HG03196 (cell line): ENCODE results near the gene KCNC4.

Experiments
- ATAC-seq: cut with Tn5 transposase; IDR thresholded peaks from one replicate; pipeline ENCODE4 v1.9.1; 2021; ENCODE audit not compliant: unreplicated experiment

KCNC4 gene

GRCh38 chr1:110209715-110210603 is at the start of gene KCNC4:
TSS of gene KCNC4 (plus strand) at chr1:110210314. CDS start at chr1:110211500, 1,186 bp downstream.
- peak; percentile 80 for ATAC-seq

DNA sequence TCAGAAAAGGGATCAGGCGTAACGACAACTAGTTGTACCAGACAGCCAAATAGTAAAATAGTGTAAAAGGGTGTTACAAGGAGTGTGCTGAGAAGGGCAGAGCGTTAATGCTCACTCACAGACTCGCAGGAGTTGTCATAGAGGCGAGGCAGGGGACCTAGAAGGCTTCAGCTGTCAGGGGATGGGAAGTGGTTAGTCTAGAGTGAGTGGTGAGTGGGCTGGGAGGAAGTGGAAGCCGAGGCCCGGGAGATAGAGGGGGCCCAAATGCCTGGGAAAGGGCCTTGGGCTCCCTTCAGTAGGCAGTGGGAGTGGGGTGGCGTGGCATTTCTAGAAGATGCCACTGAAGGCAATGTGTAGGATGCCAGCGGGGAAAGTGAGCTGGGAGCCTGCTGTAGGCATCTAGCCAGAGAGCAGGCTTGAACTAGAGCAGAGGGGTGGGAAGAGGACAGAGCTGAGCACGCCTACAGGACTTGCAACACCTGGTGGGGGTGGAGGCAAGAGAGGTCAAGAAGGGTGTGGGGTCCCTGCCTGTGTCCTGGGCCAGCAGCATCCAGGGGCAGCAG is 49.5 kb upstream of the KCNC4 start:
- no peak for ATAC-seq

GRCh38 chr1:110161165-110161564 is 48.9 kb upstream of the KCNC4 start:
- ATAC-seq, result no peak

- ATAC-seq, result no peak
These were observed 48.3 kb upstream of the KCNC4 start for GRCh38 chr1:110161849-110162248.

DNA sequence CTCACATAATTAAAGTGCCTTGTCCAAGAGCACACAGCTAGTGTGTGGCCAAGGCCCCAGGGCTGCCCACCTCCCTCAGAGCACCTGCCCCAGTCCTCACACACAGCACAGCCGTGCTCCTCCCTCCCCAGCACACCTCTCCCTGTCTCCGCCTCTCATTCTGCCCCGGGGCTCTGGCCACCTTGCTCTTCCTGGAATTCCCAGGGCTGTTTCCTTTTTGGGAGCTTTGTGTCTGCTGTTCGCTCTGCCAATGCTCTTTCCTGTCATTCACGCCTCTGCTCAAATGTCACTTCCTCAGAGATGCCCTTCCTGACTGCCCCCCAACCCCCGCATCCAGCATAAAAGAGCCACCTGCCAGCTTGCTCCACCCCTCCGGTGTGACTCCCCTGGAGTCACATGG is 46.5 kb upstream of the KCNC4 start:
- no peak for ATAC-seq

DNA sequence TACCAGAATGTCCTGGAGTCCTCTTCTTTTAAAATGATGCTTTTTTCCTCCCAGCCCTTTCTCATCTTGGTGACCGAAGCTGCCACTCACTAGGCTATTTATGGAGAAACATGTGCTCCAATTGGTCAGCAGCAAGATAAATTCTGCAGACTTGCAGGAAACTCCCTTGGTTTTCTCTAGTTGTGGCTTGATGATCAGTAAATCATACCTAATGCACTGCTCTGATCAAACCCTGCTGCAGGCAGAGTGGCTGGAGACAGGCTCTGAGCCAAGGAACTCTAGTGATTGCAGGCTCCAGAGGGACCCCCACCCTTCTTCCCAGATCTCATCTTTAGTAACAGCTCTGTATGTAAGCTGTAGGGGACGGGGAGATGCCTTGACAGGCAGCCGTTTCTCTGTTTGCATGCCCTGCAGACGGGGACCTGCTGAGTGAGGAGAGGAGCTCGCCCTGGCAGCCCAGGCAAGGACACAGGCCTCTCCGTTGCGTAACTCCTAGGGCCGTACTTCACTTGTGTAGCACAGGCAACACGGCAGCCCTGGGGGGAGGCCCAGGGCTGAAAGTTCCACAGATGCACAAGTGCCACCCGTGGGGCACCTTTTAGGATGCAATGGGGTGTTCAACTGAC is 45.3 kb upstream of the KCNC4 start:
- ATAC-seq, result no peak

DNA sequence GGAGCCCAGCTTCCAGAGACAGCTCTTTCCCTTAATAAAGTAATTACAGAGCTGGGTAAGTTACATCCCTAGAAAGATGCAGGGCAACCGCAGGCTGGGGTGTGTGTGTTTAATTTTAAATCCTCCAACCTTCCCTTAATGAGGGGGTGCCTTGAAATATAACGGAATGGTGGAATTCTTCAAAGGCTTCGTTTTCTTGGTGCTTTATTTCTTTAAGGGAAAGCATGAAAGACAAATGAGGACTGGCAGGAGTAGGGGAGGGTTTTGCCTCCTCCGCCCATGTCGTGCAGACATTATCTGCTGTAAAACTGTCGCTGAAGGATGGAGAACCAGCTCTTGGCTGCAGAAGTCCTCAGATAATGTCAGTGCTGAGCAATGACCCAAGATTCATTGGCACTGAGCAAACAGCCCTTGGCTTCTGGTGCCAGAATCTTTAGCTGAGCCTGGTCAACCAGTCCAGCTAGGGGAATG is 44.3 kb upstream of the KCNC4 start:
- ATAC-seq, result no peak

- no peak for ATAC-seq
These were observed 43.3 kb upstream of the KCNC4 start for GRCh38 chr1:110166861-110167260.

DNA sequence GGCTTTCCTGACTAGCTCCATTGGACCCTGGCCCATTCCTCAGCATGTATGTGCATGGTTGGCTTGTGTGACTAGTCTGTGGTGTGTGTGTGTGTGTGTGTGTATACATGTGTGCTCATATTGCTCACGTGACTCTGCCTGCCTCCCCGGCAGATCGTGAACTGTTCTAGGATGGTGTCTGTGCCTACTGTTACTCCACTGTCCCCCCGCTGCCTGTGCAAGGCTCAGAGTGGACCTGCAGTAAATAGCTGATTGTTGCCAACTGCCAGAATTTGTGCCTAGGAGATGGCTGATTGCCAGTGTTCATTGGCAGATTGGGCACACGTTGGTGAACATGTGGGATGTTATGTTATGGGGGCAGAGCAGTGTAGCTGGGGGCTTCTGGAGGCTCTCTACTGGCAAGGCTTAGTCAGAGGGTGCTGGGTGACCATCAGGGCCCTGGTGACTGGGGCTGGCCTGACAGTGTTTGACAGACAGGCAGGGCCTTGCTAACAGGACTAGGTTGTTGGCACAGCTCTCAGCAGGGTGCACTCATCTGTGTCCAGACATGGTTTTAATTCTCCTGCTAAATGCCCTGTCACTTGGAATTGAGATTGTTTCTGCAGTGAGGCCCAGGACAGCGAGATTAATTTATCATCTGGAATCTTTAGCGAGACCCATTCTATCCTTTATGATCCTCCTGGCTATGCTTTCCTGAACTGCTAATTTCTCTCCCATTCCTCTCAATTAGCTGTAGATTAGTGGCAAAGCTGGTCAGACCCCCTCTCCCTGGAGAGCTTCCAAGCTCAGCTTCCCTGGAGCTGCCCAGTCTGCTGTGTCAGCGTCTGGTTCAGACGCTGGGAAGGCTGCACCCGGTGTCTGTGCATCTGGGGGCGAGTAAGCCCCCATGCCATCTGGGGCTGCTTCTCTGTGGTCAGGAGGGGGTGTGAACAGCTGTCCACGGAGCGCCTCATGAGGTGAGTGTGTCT is 39.1 kb upstream of the KCNC4 start:
- no peak for ATAC-seq

- ATAC-seq, result no peak
These were observed 38.1 kb upstream of the KCNC4 start for GRCh38 chr1:110172001-110172400.

DNA sequence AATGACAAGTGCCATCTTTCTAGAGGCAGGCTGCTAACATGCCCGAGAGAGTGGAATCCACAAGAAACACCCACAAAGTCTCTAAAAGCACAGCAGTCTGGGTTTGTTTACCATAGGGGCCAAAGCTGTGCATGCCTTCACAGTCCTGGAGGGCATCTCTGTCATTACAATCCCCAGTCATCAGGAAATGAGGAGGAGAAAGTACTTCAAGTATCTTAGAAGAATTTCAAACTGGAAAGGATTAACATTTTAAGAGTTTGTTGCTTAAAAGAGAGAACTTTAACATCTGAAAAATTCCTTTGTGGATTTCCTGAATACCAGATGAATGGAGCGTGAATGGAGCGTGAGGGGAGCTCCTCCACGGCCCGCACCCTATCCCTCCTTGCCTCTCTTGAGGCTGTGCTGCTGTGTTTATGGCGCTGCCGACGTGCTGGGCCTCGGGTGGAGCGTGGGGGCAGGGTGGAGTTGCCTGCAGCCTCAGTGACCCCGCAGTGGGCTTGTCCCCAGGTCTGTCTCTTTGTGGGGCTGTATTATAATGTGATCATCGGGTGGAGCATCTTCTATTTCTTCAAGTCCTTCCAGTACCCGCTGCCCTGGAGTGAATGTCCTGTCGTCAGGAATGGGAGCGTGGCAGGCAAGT is 36.5 kb upstream of the KCNC4 start:
- ATAC-seq, result no peak

GRCh38 chr1:110174961-110175360 is 35.2 kb upstream of the KCNC4 start:
- ATAC-seq, result no peak

- no peak for ATAC-seq
These were observed 33.7 kb upstream of the KCNC4 start for GRCh38 chr1:110176299-110176956.

- ATAC-seq, result no peak
These were observed 32.3 kb upstream of the KCNC4 start for GRCh38 chr1:110177775-110178174.

- no peak for ATAC-seq
These were observed 26.4 kb upstream of the KCNC4 start for GRCh38 chr1:110183642-110184167.

DNA sequence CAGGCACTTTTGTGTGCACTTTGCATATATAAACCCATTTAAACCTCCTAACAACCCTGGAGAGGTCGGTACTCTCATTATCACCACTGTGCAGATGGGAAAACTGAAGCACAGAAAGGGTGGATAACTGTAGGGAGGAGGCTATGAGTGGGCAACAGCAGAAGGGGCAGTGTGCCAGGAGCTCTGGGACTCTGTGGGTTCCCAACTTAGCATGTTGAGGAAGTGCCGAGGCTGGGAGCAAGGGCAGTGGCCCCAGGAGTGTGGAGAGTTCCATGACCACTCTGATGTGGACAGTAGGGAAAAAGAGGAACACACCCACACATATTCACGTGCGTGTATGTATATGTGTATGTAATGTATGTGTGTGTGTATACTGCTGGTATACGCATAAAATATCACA is 25.7 kb upstream of the KCNC4 start:
- ATAC-seq, result no peak

- no peak for ATAC-seq
These were observed 24.9 kb upstream of the KCNC4 start for GRCh38 chr1:110185181-110185580.

DNA sequence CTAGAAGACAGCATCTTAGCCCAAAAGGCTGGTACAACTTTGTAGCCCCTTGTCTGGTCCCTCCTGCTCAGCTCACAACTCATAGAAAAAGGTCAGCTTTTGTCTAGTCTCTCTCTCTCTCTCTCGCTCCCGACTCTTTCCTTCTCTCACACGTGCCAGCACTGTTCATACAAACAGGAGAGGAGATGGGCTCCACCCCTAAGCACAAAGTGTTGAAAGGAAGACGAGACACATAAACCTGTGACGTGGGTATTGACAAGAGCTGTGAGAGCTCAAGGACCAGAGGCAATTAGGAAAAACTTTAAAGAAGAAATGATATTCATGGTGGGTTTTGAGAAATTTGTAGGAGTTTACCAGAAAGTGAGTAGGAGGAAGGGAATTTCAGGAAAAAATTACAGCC is 23.6 kb upstream of the KCNC4 start:
- ATAC-seq, result no peak

DNA sequence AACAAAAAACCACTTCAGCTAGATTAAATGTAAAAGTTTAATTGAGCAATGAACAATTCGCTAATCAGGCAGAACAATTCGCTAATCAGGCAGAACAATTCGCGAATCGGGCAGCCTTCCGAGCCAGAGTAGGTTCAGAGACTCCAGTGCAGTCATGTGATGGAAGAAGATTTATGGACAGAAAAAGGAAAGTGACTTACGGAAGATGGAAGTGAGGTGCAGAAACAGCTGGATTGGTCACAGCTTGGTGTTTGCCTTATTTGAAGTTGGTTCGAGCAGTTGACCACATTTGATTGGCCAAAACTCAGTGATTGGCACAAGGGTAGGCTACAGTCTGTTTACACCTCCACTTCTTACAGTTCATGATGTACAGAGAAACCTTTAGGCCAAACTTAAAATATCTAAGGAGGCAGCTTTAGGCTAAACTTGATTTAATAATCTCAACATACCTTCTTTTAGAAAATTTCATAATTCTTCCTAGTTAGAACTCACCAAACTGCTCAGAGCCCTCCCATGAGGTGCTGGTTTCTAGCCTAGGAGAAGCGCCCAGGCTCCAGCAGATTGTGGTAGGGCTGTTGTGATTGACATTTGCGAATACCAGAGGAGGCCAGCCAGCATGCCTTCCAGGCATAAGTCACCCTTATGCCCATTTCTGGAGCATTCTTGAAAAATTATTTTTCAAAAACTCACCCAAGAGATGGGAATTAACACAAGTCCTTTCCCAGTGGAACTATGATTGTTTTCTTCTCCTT is 22.8 kb upstream of the KCNC4 start:
- no peak for ATAC-seq
